GM21423 (cell line): Measurements from ENCODE around the gene CAMTA1.

Experiments used
- ATAC-seq: cut with Tn5 transposase; IDR thresholded peaks from one replicate; pipeline ENCODE4 v1.9.1; 2021; ENCODE audit warnings: mild to moderate bottlenecking, moderate library complexity; ENCODE audit not compliant: unreplicated experiment

Gene CAMTA1

DNA sequence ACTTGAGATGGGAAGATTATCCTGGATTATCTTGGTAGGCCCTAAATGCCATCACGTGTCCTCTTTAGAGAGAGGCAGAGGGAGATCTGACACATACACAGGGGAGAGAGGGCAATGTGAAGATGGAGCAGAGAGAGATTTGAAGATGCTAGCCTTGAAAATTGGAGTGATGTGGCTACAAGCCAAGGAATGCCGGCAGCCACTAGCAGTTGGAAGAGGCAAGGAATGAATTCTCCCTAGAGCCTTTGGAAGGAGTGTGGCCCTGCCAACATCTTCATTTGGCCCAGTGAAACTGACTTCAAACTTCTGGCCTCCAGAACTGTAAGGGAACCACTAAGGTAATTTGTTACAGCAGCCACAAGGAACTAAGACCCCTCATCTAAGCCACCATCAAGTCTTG, 8.9 kb upstream of the CAMTA1 start:
- no peak for ATAC-seq

DNA sequence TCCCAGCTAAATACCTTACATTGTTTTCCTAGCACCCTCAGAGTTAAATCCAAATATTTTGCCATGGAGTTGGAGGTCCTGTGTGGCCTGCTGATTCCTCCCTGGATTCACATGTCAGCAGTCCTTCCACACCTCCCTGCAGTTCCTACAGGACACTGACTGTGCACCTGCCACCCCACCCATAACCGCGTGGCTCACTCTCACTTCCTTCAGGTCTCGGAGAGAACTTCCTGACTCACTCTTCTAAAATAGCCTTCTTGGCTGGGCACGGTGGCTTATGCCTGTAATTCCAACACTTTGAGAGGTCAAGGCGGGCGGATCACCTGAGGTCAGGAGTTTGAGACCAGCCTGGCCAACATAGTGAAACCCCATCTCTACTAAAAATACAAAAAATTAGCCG, 8.4 kb upstream of the CAMTA1 start:
- no peak for ATAC-seq

DNA sequence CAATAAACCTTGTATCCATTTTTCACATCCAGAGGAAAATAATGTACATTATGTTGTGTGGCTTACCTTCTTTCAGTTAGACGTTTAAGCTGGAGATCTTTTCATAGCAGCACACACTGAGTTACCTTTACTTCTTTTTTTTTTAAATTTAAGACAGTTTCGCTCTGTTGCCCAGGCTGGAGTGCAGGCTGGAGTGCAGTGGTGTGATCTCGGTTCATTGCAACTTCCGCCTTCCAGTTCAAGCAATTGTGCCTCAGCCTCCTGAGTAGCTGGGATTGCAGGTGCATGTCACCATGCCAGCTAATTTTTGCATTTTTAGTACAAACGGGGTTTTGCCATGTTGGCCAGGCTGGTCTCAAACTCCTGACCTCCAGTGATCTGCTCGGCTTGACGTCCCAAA, 7.4 kb upstream of the CAMTA1 start:
- no peak for ATAC-seq

DNA sequence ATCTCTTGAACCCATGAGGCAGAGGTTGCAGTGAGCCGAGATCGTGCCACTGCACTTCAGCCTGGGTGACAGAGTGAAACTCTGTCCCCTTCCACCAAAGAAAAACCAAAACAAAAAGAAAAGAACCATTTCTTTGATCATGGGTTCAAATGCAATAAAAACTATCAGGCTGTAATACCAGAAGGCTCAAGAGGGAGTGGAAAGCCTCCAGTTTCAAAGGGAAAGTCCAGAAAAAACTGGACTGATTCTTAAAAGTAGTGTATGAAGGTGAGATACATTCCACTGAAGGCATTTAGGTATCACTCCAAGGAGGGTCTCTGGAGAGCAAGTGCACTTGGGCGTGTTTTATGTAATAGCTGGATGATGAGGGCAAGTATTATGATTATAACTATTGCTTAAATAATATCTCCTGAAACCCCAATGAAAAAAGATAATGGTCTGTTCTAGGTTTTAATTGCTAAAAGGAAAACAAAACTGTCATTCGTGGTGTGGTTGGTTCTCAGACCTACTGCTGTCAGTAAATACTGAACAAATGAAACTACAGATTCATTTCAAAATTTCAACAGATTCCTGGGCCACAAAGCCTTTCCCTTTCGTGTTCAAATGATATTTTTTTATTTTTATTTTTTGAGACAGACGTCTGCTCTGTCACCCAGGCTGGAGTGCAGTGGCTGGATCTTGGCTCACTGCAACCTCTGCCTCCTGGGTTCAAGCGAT, 6.0 kb upstream of the CAMTA1 start:
- ATAC-seq, result no peak

DNA sequence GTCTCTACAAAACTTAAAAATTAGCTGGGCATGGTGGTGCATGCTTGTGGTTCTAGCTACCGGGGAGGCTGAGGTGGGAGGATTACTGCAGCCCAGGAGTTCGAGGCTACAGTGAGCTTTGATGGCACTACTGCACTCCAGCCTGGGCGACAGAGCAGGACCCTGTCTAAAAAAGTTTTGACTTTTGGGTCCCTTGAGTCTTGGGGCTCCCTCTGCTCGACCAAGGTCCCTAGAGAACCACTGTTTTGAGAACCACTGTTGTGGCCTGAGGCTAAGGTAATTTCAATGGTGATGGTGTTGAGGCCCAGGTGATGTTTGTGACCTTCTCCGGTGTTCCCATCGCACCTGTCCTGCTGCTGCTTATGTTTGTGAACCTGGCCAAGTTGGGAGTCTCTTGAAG, 3.1 kb upstream of the CAMTA1 start:
- no peak for ATAC-seq

DNA sequence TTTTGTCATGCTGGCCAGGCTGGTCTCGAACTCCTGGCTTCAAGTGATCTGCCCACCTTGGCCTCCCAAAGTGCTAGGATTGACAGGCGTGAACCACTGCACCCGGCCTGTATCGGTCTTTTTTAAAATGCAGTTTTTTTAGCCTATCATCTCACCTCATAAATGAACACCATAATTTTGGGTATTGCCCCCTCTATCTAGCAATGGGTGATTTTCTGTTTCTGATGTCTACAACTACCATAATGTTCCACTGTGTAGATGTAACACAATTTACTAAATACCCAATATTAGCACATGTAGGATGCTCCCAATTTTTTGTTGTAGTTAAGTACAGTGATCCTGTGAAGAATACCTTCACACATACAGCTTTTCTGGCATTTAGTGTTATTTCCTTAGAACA, 2.0 kb upstream of the CAMTA1 start:
- ATAC-seq, result no peak

DNA sequence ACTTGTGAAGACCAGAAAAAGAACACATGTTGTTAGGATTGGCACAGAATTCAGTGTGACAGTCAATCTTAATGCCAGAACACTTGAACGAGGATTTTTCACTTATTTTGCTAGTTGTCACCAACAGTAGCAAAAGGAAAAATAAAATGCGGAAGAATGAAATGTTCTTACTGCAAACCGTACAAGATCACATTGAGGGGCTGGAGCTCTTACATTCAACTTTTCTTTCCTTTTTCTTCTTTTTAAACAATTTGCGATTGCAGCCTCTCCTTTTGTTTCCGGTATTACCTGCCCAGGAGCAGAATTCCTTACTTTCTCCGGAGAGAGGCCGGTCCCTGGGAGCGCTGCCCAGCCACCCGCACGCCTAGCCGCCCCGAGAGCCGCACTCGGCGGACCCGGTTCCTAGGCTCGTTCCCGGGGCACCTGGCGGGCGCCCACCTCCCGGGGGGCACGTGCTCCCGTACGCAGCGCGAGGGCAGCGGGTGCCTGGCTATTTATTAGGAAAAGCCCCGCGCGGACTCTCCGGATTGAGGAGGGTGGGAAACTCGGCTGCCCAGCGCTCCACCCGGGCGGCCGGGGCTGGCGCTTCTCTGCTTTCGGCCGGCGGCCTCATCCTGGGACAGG, 1.2 kb upstream of the CAMTA1 start:
- ATAC-seq, result no peak

DNA sequence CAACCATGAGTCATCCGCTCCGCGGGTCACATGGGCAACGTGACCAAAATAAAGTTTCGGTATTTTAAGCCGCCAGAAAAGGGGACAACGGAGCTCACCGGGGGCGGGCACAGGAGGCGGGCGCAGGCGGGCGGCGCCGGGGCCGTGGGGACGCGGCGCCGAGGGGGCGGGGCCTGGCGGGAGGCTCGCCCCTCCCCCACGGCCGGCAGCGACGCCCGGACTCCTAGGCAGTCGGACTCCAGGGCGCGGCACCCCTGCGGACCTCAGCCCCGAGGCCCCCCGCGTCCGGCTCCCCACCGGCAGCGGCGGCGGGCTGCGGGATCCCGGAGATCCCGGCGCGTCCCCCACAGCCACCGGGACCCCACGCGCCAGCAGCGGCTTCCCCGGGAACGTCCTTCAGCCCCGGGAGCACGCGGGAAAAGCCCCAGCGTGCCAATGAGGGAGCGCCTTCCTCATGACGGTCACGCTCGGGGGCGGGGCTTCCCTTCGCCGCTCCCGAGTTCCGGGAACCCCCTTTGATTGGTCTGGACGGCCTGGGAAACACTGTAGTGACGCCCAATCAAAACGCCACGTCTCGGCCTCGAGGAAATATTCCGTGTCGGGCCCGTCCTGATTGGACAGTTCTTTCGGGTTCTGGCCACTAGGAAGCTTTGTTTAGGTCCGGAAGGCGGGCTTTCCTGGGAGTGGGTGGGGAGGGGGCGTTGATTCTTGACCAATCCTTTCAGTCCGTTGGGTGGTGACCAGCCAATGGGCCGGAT, 515 bp upstream of the CAMTA1 start:
- peak; percentile 72 for ATAC-seq

DNA sequence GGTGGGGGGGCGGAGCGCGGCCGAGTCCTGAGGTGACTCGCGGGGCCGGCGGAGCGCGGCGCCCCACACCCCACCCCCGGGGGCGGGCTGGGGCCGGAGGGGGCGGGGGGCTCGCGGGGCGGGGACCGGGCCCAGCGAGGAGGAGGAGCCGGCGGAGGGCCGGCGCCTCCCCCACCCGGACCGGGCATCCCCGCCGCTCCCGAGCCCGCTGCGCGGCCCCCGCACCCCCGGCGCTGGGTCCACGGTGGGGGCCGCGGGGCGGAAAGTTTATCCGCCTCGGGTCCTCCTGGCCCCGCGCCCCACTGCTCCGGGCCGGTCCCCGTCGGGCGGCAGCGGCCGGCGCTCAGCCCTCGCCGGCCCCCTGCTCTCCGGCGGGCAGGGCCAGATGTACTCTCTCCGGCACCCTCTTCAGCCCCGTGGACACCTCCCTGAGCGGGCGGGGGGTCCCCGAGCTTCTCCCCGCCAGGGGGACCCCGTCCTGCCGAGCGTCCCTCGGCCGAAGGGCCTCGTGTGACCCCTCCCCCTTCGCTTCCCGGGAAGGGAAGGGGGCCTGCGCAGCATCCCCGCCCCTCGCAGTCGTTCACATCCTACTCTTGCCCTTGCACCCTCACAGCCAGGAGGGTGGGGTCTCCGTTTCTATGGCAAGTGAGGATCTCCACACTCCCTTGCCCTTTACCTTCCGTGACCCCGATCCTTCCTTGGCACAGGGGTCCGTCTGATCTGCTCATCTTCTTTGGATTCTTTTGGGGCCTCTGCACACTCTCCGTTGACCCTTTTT, 663 bp downstream of the CAMTA1 start:
- no peak for ATAC-seq

DNA sequence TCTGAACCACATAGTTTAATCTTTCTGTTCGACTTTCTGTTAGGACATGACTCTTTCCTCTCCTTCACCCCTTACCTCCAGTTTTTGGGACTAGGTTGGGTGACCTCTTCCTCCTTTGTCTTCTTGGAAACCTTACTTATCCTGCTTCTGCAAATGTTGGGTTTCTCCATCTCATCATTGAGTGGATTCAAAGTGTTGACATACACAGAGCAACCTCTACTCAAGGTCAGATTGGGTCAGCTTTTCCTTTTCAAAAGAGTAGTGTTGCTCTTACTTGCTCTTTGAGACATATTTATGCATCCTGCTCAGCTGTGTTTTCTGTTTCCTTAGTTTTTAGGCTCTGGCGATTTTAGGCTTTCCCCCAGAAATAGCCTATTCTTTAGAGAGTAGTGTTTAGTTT, 3.7 kb downstream of the CAMTA1 start:
- no peak for ATAC-seq

DNA sequence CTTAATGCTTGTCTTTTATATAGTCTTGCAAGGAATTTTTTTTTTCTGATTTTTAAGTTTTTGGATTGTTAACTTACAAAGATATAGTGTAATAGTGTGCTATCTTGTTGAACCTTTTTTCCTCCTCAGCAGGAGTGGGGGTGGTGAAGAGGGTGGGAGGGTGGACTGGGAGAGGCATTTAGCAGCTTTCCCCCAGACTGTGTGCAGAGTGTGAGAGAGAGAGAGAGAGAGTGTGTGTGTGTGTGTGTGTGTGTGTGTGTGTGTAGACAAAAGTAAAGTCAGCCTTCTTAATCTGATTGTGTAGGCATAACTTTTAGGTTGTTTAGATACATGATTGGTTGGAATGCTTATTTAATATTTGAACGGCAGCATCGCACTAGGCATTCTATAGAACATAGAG, 4.9 kb downstream of the CAMTA1 start:
- no peak for ATAC-seq

DNA sequence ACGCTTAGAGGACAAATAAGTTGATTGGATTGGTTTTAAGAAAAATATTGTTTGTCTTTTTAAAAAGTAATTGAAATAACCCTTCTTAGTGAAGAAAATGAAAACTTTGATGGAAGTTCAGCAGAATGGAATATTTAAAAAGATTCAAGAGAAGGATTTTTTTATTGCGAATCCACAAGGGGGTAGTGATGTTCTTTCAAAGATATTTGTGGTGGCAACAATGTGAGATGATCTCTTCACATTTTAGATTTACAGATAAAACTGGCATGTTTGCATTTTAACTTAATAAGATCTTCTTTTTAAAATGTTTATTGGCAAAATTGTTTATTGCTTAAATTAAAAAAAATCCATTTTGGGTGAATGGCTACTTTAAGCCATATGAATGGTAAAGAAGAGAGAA, 8.9 kb downstream of the CAMTA1 start:
- no peak for ATAC-seq

DNA sequence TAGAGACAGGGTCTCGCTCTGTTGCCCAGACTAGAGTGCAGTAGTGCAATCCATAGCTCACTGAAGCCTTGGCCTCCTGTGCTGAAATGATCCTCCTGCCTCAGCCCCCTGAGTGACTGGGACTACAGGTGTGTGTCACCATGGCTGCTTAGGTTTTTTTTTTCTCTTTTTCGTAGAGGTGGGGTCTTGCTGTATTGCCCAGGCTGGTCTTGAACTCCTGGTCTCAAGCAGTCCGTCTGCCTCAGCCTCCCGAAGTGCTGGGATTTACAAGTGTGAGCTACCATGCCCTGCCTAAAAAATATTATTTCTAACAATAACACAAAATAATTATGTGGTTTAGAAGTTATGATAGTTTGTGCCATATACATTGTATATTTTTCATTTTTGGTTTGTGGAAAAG, 9.9 kb downstream of the CAMTA1 start:
- no peak for ATAC-seq

DNA sequence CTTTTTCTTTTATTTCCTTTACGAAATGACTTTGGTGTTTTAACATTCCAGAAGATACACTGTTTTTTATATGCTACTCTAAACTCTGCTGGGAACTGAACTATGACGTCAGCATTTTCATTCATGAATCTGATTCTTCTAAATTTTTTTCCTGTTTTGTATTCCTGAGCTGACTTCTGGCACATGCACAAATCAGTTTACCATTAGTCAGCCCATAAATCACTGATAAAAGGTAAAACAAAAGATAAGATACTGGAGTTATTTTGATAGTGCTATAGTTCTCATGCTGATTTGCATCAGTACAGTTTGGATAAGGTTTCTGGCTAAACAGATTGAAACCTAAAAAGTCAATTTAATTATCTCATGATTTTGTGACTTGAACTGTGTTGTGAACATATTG, 10.4 kb downstream of the CAMTA1 start:
- no peak for ATAC-seq

DNA sequence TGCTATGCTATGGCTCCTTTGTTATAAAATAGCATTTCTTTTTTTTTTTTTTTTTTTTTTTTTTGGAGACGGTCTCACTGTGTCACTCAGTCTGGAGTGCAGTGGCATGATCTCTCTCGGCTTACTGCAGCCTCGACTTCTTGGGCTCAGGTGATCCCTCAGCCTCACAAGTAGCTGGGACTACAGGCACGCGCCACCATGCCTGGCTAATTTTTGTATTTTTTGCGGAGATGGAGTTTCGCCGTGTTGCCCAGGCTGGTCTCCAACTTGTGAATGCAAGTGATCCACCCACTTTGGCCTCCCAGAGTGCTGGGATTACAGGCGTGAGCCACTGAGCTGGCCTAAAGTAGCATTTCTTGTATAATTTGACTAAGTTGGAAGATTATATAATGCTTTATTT, 10.8 kb downstream of the CAMTA1 start:
- ATAC-seq, result no peak

DNA sequence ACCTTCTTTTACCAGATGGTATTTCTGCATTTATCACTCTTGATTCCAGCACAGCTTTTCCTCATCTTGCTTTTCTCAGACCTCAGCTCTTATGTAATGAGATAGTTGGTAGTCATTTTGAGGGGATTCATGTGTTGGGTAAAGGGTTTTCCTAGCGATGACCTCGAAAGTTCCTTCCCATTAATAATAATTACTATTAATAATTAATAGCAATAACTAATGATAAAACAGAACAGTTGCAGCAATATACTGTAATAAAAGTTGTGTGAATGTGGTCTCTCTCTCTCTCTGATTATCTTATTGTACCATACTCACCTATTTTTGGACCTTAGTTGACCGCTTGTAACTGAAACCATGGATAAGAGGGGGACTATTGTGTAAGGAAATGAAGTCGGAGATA, 14.2 kb downstream of the CAMTA1 start:
- ATAC-seq, result no peak

DNA sequence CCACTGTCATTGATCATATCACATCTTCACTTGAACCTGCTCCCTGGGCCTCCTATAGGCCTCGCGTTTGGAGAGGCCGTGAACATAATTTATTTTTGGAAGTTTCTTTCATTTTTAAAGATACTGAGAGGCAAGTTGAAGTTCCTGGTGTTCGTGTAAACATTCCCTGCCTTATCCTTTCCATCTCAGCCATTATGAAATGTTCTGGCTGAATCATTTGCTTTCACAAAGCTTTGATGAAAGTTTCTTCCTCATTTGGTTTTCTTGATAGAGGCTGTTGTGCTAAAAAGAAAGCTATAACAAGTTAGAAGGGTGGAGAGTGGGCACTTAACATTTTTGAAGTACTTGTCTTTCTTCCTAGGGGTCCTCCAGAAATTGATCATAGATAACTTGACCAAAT, 15.5 kb downstream of the CAMTA1 start:
- no peak for ATAC-seq

DNA sequence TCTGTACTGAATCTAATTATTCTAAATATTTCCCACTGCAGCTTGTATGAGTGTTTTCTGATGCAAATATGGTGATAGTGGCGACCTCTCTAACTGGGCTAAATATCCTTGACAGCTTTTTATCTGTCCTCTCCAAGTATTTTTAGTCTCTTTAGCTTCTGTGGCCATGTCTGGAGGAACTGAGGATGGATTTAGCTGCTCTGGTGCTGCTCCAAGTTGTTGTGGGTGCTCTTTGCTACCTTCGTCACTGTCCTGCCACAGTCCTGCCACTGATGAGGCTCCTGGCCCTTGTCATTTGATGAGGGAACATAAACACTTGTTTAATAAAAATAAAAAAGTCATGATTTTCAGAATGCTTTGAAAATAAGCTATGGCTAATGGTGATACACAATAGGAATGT, 15.9 kb downstream of the CAMTA1 start:
- ATAC-seq, result no peak

DNA sequence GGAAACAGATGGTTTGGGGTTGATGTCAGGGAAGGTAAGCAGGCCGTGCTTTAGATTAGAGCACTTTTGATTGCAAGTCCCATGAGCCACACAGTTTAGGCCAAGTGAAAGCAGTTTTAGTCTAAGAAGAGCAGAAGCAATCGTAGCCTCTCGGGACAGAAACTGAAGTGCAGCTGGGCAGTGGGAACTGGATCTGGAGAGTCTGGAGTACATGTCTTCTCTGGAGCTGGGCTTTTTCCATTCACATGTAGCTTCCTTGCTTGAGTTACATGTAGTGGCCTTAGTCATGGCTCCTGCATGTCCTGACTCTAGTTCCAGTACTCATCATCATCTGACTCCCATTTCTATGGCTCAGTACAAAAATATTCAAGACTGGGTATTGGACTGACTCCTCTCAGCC, 16.7 kb downstream of the CAMTA1 start:
- ATAC-seq, result no peak

DNA sequence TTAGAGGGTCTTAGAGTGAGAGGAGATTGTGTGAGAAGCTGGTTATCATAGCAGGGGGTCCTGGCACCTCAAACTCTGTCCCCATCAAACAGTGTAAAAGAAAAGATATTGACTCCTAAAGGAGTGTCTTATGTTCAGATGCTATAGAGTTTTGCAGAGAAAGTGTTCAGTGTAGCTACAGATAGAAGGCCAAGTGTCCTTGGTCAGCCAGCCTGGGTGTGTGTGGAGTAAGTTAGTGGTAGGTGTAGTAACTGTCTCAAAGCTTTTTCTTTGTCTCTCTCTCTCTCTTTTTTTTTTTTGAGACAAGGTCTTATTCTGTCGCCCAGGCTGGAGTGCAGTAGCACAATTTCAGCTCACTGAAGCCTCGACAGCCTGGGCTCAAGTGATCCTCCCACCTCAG, 17.2 kb downstream of the CAMTA1 start:
- ATAC-seq, result no peak

DNA sequence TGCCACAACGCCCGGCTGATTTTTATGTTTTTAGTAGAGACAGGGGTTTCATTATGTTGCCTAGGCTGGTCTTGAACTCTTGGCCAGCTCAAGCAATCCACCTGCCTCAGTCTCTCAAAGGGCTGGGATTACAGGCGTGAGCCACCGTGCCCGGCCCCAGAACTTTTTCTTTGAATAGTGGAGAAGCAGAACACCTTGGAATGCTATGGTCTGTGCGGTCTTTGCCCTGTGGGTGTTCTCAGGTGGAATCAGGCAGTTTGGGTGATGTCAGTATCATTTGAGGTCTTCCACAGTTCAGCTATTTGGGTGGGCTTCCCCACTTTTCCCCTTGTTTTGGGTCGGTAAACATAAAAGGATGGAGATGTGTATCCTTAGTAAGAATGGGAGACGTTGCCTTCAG, 17.6 kb downstream of the CAMTA1 start:
- no peak for ATAC-seq

DNA sequence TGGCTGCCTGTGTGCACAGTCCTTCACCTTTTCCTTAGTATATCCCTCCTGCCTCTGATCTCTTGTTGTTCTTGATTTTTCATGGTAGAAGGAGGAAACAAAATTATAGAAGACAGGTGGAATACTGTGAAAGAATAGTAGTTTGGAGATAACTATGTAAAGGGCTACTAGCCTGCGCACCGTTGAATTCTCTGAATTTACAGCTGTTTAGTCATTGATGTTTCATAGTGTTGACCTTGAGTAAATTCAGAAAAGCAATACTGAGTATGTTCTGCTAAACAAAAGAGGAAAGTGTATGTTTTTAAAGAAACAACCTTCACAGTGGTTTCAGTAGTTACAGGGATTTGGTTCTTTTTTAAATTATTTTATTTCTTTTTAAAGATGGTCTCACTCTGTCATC, 18.1 kb downstream of the CAMTA1 start:
- ATAC-seq, result no peak
